Parathyroid adenoma (tissue), 2 donors: ENCODE measurements around the gene DIPK2B.

Source experiments
- H2AFZ ChIP-seq: fragments of 300-600 bp; sonication (generic); one replicate; pipeline ENCODE4 v1.7.0; 2017; ENCODE audit warnings: antibody characterized with exemption, mild to moderate bottlenecking
- H3K27ac ChIP-seq: fragments of 300-600 bp; sonication (generic); one replicate; pipeline ENCODE4 v1.7.0; 2017
- H3K27me3 ChIP-seq: fragments of 300-600 bp; sonication (generic); one replicate; pipeline ENCODE4 v1.7.0; 2017; ENCODE audit warnings: low read length; ENCODE audit not compliant: control insufficient read depth, insufficient read depth
- H3K36me3 ChIP-seq: fragments of 300-600 bp; sonication (generic); one replicate; pipeline ENCODE4 v1.7.0; 2017; ENCODE audit warnings: low read length; ENCODE audit not compliant: control insufficient read depth, insufficient read depth
- H3K4me1 ChIP-seq: fragments of 300-600 bp; sonication (generic); one replicate; pipeline ENCODE4 v1.7.0; 2017; ENCODE audit warnings: control low read depth
- H3K4me2 ChIP-seq: fragments of 300-600 bp; sonication (generic); one replicate; pipeline ENCODE4 v1.7.0; 2017; ENCODE audit warnings: low read length
- H3K4me3 ChIP-seq: fragments of 300-600 bp; sonication (generic); one replicate; pipeline ENCODE4 v1.7.0; 2017; ENCODE audit warnings: low read depth, low read length
- H3K79me2 ChIP-seq: fragments of 300-600 bp; sonication (generic); one replicate; pipeline ENCODE4 v1.7.0; 2017; ENCODE audit warnings: control low read depth
- H3K9ac ChIP-seq: fragments of 300-600 bp; sonication (generic); one replicate; pipeline ENCODE4 v1.7.0; 2017; ENCODE audit warnings: mild to moderate bottlenecking
- H3K9me3 ChIP-seq: fragments of 300-600 bp; sonication (generic); one replicate; pipeline ENCODE4 v1.7.0; 2017; ENCODE audit warnings: low read length; ENCODE audit not compliant: control insufficient read depth
- TF ChIP-seq, protein P1 (sequence below): fragments of 300-600 bp; sonication (generic); IDR thresholded peaks from one replicate; pipeline ENCODE4 v1.7.0; 2017; ENCODE audit warnings: antibody characterized with exemption, mild to moderate bottlenecking
- donor health status: primary hyperparathyroidism.

Gene DIPK2B

DNA sequence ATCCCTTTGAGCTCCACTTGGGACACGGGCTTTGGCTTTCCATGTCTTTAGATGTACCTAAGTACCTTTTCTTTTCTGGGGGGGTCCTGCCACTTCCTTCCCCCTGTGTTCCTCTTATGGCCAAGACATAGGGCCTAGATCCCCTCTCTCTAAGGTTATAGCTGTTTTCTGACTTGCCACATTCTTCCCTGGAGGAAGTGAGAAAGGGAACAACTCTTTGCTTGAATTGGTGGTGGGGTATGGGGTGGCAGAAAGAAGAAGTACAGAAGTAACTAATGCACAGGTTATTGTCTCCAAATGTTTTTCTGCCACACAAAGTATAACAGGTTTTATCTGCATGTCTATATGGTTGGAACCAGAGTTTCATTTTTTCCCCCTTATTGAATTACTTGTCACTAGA lies 29.7 kb upstream of the DIPK2B start:
- TF ChIP-seq, protein P1, sequence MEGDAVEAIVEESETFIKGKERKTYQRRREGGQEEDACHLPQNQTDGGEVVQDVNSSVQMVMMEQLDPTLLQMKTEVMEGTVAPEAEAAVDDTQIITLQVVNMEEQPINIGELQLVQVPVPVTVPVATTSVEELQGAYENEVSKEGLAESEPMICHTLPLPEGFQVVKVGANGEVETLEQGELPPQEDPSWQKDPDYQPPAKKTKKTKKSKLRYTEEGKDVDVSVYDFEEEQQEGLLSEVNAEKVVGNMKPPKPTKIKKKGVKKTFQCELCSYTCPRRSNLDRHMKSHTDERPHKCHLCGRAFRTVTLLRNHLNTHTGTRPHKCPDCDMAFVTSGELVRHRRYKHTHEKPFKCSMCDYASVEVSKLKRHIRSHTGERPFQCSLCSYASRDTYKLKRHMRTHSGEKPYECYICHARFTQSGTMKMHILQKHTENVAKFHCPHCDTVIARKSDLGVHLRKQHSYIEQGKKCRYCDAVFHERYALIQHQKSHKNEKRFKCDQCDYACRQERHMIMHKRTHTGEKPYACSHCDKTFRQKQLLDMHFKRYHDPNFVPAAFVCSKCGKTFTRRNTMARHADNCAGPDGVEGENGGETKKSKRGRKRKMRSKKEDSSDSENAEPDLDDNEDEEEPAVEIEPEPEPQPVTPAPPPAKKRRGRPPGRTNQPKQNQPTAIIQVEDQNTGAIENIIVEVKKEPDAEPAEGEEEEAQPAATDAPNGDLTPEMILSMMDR = no peak
- Histone ChIP-seq H3K79me2 (no peaks in the 10 kb centered on the region), H3K4me2 (no peak overlapping the region), H3K27ac (no peak overlapping the region), H2AFZ (no peak overlapping the region), H3K9me3 (no peaks in the 10 kb centered on the region), H3K4me1 (no peaks in the 10 kb centered on the region), H3K27me3 (no peaks in the 10 kb centered on the region), H3K4me3 (no peak overlapping the region), H3K36me3 (no peaks in the 10 kb centered on the region), H3K9ac (no peak overlapping the region)

DNA sequence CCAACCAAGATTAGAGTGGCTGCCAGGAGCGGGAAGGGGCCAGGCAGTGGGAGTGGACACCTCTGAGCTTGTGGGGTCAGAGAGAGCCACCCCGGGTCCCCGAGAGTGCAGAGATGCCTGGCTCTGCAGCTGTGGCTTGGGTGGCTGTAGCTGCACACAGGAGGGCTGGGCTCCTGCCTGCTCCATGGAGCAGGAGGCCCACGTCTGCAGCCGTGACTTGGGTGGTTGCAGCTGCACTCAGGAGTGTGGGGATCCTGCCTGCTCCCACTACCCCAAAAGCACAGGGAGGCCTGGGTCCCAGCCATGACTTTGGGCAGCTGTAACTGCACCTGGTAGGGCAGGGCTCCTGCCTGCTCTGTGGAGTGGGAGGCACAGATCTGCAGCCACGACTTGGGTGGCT lies 28.7 kb upstream of the DIPK2B start:
- TF ChIP-seq, protein P1 = no peak
- Histone ChIP-seq H3K79me2 (no peaks in the 10 kb centered on the region), H3K4me2 (no peak overlapping the region), H3K4me3 (no peak overlapping the region), H3K9ac (no peak overlapping the region), H3K27me3 (no peaks in the 10 kb centered on the region), H3K27ac (no peak overlapping the region), H3K36me3 (no peaks in the 10 kb centered on the region), H3K4me1 (no peaks in the 10 kb centered on the region), H3K9me3 (no peaks in the 10 kb centered on the region), H2AFZ (no peak overlapping the region)

DNA sequence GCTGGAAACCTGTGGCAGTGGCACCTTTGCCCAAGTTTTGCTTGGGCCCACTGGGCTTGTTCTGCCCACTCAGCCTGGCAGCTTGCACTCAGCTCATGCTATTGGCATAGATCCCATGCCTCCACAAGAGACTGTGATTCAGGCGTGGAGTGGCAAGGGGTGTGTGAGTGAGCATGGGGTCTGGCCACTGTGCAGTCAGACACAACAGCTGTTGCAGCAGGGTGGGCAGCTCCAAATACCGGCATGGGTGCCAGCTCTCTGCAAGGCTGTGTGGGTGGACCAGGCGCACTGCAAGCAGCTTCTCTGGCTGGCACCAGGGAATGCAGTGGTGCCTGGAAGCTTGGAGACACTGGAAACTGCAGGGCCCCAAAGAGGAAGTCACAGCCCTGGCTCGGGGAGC lies 27.4 kb upstream of the DIPK2B start:
- H3K9me3 ChIP-seq = no peaks in the 10 kb centered on the region

DNA sequence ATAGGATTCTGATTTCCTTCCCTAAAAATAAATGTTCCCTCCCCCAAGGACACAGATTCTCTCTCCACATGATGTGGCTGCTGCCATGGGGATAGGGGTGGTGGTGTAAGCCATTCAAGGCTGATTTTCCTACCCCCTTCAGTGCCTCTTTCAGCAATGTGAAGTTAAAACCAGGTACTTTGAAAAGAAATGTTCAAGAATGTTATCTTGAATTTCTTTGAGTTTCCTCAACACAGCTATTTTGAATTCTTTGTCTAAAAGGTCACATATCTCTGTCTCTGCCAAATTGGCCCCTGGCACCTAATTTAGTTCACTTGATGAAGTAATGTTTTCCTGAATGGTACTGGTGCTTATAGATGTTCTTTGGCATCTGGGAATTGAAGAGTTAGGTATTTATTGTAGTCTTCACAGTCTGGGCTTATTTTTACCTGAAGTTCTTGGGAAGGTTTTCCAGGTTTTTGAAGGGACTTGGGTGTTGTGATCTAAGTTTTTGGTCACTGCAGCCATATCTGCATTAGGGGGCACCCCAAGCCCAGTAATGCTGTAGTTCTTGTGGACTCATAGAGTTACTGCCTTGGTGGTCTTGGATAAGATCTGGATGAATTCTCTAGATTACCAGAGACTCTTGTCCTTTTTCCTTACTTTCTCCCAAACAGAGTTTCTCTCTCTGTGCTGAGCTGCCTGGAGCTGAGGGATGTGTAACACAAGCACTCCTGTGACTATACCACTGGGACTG lies 7.6 kb upstream of the DIPK2B start:
- H3K4me2 ChIP-seq = no peak overlapping the region
- no peak overlapping the region for H3K4me3 ChIP-seq
- no peaks in the 10 kb centered on the region for H3K27me3 ChIP-seq
- no peak overlapping the region for H3K27ac ChIP-seq
- TF ChIP-seq, protein P1 = no peak
- H3K9me3 ChIP-seq = no peaks in the 10 kb centered on the region
- no peaks in the 10 kb centered on the region for H3K79me2 ChIP-seq
- no peak overlapping the region for H3K9ac ChIP-seq
- H3K4me1 ChIP-seq = no peaks in the 10 kb centered on the region
- H3K36me3 ChIP-seq = no peaks in the 10 kb centered on the region
- H2AFZ ChIP-seq = no peak overlapping the region

More for the DNA sequence above, 27.4 kb upstream of the DIPK2B start:
- Histone ChIP-seq H3K4me3 (no peak overlapping the region), H3K27me3 (no peaks in the 10 kb centered on the region), H3K79me2 (no peaks in the 10 kb centered on the region), H3K36me3 (no peaks in the 10 kb centered on the region), H3K4me2 (no peak overlapping the region), H3K4me1 (no peaks in the 10 kb centered on the region), H2AFZ (no peak overlapping the region), H3K9ac (no peak overlapping the region), H3K27ac (no peak overlapping the region)
- TF ChIP-seq, protein P1 = no peak

DNA sequence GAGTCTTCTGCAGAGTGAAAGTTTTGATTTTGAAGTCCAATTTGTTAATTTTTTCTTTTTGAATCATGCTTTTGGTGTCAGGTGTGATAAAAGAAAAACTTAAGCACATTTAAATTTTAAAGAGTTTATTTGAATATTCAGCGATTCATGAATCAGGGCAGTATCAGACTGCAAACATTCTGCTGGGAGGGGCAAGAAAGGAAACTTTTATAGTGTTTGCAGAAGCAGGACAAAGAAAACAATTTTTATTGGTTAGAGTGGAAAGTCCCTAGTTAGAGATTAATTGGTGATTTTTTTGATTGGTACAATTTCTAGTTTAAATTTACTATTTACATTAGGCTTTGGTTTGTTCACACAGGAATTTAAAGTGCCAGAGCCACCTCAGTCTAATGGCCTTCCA lies 1.5 kb upstream of the DIPK2B start:
- TF ChIP-seq, protein P1 = no peak
- H3K36me3 ChIP-seq = no peaks in the 10 kb centered on the region
- H3K4me2 ChIP-seq = no peak overlapping the region
- H3K27ac ChIP-seq = no peak overlapping the region
- H3K79me2 ChIP-seq = no peaks in the 10 kb centered on the region
- H2AFZ ChIP-seq = no peak overlapping the region
- H3K9ac ChIP-seq = no peak overlapping the region
- H3K27me3 ChIP-seq = no peaks in the 10 kb centered on the region
- no peaks in the 10 kb centered on the region for H3K9me3 ChIP-seq
- no peak overlapping the region for H3K4me3 ChIP-seq
- H3K4me1 ChIP-seq = no peaks in the 10 kb centered on the region
